HG03457 (cell line): Measurements from ENCODE around the gene TCERG1L.
"Not testable (repeated sequence)": the region's sequence is repeated elsewhere in the genome, so short reads cannot be mapped to it uniquely, and the experiment has no call there.

Experiments
- ATAC-seq: cut with Tn5 transposase; IDR thresholded peaks from one replicate; pipeline ENCODE4 v1.9.1; 2021; ENCODE audit warnings: moderate number of reproducible peaks; ENCODE audit not compliant: unreplicated experiment

TCERG1L gene

GRCh38 chr10:131174211-131174565 is 137.3 kb downstream of the TCERG1L start:
- no peak for ATAC-seq

- no peak for ATAC-seq
Measured at GRCh38 chr10:131173484-131174210, 137.9 kb downstream of the TCERG1L start.

DNA sequence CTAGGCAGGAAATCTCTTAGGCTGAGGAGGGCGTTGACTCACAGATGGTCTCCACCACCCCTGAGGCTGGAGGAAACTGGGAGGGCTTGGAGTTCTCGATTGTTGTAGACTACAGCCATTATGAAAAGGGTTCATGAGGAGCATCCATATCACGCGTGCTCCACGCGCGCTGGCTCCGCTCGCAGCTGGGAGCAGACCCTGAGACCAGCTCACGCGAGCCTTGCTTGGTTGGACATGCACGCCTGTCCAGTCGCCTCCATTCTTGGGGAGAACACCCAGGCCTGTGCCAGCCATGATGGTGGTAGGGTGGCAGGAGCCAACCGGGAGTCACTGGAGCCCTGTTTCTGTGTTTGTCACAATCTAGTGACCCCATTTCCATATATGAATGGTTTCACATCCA is 139.1 kb downstream of the TCERG1L start:
- no peak for ATAC-seq

DNA sequence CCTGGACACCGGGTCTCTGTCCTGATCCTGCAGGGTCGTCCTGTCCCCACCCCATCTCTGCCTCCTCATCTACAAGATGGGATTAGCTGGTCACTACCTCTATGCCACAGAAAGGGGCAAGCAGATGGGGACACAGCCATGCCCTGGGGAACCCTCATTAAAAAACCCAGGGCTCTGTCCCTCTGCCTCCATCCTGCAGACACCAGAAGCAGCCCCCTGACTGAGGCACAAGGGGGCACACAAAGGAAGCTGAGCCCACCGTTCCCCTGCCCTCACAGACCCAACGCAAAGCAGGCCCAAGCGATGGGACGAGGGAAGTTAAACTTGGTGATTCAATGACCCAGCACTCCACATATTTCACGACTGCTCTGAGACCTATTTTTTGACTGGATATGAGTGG is 142.4 kb downstream of the TCERG1L start:
- no peak for ATAC-seq

DNA sequence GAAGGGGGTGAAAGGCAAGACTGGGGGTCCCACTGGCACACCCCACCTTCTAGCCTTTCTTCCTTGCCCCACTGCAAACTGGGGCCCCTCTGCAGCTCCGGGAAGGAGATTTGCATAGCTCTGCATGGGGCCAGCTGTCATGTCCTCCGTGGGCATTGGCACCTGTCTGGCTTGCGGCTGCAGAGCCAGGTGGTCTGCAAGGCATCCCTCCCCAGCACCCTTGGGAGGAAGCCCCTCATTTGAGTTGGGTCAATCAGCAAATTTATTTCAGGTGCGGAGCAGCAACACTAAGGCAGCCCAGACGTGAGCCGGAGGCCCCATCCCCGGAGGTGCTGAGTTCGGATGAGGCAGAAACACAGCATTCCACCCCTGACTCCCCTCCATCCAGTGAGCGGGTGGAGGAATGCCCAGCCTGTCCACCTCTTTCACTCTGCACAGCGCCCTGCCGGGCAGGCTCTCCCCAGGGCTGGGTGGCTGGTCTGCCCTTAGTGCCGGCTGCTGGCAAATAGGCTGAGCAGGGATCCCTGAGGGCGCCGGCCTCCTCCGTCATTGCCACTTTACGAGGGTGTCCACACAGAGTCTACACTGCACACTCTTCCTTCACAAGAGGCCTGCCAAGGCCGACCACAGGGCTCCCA is 143.2 kb downstream of the TCERG1L start:
- ATAC-seq: no peak

GRCh38 chr10:131167036-131167860 is 144.3 kb downstream of the TCERG1L start:
- ATAC-seq: no peak

DNA sequence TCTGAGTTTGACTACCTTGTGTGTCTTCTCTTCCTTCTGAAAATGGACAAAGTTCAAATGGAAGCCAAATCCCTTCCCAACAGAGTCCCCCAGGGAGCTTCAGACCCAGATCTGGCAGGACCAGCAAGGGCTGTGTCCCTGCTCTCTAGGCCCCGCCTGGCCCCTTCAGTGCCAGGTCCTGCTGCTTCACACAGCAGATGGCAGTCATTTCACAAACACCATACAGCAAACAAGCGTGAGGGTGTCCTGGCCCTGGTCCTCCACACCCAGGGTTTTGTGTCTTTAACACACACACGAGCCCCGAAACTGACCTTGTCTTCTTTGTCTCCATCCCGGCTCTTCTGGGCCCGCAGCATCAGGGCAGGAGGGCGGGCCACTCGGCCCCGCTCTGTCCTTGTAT is 145.0 kb downstream of the TCERG1L start:
- no peak for ATAC-seq

DNA sequence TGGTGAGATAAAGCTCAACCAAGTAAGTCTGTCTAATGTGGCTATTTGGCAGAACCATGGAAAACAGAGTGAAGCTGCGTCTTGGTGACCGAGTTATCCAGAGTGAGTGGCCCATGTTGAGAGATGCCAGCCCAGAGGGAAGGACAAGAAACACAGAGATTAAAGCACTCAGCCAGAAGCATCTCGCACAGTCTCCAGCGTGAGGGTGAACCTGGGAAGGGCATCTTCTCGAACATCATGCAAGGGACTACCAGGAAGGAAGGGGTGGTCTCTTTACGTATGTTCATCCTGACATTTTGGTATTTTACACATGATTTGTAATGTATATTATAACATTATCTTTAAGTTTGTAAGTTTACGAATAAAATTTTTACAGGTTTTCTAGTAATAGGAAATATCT is 146.4 kb downstream of the TCERG1L start:
- no peak for ATAC-seq

DNA sequence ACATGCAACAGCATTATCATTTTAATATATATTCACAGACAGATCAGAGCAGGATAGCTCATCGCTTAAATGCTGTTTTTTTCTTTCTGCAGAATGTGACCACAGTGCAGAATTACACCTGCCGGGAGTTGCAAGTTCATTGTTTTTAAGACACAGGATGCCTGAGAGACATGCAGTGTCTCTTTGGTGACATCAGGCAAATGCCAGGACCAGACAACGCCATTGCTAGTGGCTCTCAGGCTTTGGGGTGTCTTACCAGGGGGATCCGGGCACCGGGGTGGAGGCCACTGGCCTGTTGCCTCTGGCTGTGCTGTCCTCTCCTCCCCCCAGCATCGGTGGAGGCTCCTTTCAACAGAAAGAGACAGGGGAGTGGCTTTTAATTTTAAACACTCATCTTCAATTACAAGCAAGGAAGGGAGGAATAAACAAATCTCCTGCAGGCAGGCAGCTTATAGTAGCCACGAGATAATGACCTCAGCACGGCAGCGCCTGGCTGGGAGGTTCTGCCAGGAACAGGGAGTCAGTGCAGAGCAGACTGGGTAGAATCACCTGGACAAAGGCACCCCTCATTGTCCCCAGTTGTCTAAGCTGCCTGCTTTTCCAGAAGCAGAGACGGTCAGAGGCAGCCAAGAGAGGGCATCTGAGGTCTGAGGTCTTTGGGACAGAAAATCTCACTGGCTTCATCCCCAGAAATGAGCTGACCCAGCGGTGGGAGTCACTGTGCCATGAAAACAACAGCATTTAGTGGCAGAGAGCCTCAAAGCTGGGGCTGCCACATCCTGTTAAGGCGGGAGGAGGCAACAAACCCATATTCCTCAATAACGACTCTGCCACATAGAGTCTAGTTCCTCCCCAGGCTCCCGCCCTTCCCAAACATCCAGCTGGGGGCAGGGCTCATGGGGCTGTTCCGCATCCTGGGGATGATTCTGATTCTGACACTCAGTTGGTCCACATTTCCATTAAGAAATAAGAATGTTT is 148.4 kb downstream of the TCERG1L start:
- ATAC-seq: no peak

GRCh38 chr10:131162211-131162610 is 149.3 kb downstream of the TCERG1L start:
- ATAC-seq: no peak

DNA sequence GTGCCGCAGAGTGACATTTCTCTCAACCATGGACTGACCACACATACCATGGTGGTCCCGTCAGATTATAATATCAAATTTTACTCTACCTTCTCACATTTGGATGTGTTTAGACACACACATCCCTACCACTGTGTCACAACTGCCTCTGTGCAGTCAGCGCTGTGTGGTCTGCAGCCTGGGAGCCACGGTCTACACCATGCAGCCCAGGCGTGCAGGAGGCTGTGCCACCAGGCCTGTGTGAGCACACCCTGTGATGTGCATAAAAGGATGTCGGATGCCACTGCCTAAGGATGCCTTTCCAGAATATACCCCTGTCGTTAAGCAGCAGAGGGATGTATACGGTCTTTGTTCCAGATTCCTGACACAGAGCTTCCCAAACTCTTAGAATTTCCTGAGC is 150.4 kb downstream of the TCERG1L start:
- ATAC-seq: no peak

- no peak for ATAC-seq
Measured at GRCh38 chr10:131160219-131160875, 151.2 kb downstream of the TCERG1L start.

DNA sequence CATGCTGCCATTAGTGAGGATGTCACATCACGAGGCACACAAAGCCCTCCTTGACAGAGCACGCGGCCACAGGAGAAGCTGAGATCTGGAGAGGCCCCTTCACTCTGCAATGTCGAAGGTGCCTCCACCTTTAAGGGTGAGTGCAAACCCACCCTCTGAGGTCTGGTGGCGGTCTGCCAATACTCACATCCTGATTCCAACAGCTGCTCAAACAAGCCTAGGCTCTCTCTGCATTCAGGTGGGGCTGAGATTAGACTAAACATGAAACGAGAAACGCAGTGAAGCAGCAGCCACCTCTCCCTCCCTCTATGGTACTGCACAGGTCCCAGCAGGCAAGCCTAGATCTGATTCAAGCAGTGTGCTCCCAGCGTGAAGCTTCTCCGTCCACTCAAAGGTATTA is 151.8 kb downstream of the TCERG1L start:
- no peak for ATAC-seq

DNA sequence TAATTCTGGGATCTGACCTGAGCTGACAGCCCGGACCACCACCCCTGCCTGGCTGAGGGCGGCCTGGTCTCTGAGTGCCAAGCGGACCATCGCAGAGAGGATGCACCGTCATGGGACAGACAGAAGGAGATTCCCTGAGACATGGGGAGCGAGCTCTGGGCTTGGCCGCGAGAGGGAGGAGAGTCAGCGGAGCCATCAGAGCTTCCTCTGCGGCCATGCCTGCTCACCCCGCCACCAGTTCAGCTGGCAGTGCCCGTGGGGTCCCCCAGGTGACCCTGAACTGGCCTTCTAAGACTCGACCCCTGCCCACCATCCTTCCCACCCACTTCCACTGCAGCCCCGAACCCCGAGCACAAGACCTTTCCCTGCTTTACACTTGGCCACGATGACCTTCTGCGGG is 152.8 kb downstream of the TCERG1L start:
- no peak for ATAC-seq

- ATAC-seq: no peak
Measured at GRCh38 chr10:131157899-131158298, 153.6 kb downstream of the TCERG1L start.

DNA sequence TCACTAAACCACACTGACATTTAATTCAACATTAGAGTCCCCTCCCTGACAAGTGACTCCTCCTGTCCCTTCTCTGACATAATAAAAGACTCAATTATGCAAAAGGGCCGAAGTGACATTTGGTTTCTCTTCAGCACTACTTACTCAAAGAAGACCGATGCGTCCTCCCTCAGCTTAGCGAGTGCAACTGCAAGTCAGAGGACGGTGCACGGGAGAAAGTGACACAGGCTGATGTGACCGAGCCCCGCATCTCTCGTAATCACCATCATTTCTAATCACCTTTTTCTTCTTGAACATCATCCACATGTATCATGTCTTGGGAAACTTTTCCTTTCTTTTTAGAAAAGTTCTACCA is 155.7 kb downstream of the TCERG1L start:
- no peak for ATAC-seq

- no peak for ATAC-seq
Measured at GRCh38 chr10:131155218-131155875, 156.2 kb downstream of the TCERG1L start.

GRCh38 chr10:131154306-131155025 is 157.1 kb downstream of the TCERG1L start:
- ATAC-seq: no peak

DNA sequence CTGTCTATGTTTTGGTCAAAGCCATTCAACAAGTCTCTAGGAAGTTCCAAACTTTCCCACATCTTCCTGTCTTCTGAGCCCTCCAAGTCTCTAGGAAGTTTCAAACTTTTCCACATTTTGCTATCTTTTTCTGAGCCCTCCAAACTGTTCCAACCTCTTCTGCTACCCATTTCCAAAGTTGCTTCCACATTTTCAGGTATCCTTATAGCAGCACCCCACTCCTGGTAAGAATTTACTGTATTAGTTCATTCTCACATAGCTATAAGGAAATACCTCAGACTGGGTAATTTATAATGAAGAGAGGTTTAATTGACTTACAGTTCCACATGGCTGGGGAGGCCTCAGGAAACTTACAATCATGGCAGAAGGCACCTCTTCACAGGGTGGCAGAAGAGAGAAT is 159.1 kb downstream of the TCERG1L start:
- ATAC-seq: not testable (repeated sequence)
